HPDE6-E6E7 (cell line): ENCODE data around the gene C12orf42.

Experiments used
- DNase-seq: peaks from one replicate; pipeline ENCODE4 v3.0.0; 2011; ENCODE audit warnings: missing footprints; ENCODE audit errors: extremely low spot score

The C12orf42 gene

GRCh38 chr12:103269946-103270345 lies 225.8 kb downstream of the C12orf42 start:
- no peak for DNase-seq

- DNase-seq, result no peak
Observed at GRCh38 chr12:103268831-103269514, 226.8 kb downstream of the C12orf42 start.

DNA sequence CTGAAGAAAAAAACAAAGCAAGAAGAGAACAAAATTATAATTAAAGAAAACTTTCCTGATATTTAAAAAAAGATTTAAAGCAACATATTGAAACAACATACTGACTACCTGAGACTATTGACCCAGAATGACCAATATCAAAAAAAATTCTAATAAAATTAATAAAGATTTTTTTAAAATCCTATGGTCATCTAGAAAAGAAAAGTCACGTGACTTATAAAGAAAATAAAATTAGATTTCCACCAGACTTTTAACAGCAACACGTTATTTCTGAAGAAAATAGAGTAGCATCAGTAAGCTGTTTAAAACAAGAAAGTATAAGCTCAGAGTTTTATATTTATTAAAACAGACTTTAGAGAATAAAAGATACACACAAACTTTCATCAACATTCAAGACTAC lies 238.0 kb downstream of the C12orf42 start:
- no peak for DNase-seq
